ENCODE data around the gene NABP1.
A peak's percentile ranks its signal among the peaks of the same experiment; 100 is the strongest.

Gene NABP1

DNA sequence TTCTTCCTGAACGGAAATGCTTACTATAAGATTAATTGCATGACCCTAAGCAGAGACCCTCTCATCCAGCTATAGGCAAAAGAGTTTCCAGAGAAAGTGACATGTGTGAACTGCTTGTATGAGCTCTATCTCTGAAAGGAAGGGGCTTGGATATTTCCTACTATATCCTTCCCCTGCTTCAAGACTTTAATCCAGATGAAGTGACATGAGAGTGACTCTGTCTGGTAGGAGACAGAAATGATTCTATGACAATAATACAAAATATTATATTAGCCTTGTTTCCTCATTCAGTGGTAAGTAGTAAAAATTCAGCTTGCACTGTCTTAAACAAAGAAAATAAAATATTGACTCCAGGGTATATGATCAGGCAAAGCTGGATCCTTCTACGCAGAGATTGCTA, 37.5 kb downstream of the NABP1 start:
- DNase-seq (ENCODE audit: low read depth): no peak
- no peak overlapping the region for H3K4me3 ChIP-seq (ENCODE audit: low read length)
- TF ChIP-seq, protein P1, sequence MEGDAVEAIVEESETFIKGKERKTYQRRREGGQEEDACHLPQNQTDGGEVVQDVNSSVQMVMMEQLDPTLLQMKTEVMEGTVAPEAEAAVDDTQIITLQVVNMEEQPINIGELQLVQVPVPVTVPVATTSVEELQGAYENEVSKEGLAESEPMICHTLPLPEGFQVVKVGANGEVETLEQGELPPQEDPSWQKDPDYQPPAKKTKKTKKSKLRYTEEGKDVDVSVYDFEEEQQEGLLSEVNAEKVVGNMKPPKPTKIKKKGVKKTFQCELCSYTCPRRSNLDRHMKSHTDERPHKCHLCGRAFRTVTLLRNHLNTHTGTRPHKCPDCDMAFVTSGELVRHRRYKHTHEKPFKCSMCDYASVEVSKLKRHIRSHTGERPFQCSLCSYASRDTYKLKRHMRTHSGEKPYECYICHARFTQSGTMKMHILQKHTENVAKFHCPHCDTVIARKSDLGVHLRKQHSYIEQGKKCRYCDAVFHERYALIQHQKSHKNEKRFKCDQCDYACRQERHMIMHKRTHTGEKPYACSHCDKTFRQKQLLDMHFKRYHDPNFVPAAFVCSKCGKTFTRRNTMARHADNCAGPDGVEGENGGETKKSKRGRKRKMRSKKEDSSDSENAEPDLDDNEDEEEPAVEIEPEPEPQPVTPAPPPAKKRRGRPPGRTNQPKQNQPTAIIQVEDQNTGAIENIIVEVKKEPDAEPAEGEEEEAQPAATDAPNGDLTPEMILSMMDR (IDR thresholded peaks at IDR 0.05; ENCODE audit: insufficient read depth, low read depth, low read length, missing control alignments): no peak

DNA sequence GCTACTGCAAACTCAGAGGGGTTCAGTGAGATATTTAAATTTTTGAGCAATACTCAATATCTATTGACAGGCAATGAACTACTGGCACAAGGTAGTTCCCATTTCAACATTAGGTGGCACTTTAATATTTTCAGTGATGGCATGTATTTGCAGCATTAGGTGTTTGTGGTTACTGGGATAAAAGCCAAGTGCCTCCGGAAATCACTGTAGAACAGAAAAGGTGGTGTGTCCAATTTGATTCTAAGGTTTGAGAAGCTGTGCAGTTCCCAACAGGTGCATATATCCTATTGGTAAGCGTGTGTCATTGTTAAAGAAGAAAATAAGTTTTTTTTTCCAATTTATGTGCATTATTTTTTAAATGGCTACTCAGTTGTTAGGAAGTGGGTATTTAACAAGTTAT, 41.3 kb downstream of the NABP1 start:
- TF ChIP-seq, protein P1 (IDR thresholded peaks at IDR 0.05; ENCODE audit: insufficient read depth, low read depth, low read length, missing control alignments): no peak
- no peak for DNase-seq (ENCODE audit: low read depth)
- no peak overlapping the region for H3K4me3 ChIP-seq (ENCODE audit: low read length)

DNA sequence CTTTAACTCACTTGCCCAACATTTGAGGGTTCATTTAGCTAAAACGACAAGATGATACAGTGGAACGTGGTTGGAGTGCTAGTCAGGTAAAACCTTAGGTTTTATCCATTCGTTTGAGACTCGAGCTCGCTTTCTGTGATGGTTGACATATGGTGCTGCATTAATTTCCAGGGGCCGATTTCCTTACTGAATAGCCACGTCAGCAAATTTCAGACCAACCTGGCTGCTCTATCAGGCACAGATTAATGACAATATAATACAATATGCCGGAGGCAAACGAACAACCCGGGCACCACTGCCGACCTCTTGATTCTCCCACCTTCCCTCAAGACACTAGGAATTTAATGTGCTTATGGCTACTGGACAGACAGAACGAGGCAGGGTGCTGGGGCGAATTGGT, 42.0 kb downstream of the NABP1 start:
- DNase-seq (ENCODE audit: low read depth): no peak

DNA sequence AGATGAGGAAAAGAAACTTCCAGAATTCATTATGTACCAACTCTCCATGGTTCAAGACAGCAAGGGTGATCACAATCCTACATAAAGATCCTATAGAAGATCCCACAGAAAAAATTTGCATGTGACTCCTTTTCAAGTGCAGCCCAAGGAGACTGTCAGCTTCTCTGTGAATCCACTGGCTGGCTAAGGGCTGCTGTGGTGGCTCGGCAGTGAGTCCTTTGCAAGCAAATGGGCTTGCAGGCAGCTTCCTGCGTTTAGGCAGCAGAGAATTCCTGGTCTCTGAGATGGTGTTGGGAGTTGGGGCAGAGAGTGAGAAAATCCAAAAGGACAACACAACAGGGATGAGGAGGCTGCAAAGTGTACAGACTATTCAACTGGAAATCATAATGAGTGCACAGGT, 43.4 kb downstream of the NABP1 start:
- TF ChIP-seq, protein P1 (IDR thresholded peaks at IDR 0.05; ENCODE audit: insufficient read depth, low read depth, low read length, missing control alignments): no peak

More for the DNA sequence above, 42.0 kb downstream of the NABP1 start:
- H3K4me3 ChIP-seq (ENCODE audit: low read length): no peak overlapping the region
- TF ChIP-seq, protein P1 (IDR thresholded peaks at IDR 0.05; ENCODE audit: insufficient read depth, low read depth, low read length, missing control alignments): no peak

DNA sequence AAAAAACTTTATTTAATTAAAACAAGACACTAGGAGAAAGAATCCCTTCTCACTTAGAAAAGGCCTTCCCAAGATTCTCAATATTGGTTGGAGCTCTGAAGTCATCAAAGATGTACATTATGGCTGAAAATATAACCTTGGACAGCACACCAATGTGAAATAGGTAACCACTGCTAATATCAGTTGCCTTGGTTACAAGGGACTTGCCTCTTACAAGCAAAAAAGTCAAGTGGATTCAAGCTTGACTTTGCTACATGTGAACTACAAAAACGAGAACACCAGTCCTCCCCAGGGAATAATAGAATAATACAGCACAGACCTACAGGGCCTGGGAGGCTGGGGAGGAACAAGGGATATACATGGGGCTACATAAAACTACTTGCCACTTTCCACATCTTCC, 46.1 kb downstream of the NABP1 start:
- DNase-seq (ENCODE audit: low read depth): no peak
- TF ChIP-seq, protein P1 (IDR thresholded peaks at IDR 0.05; ENCODE audit: insufficient read depth, low read depth, low read length, missing control alignments): no peak
- no peak overlapping the region for H3K4me3 ChIP-seq (ENCODE audit: low read length)

More for the DNA sequence above, 43.4 kb downstream of the NABP1 start:
- no peak overlapping the region for H3K4me3 ChIP-seq (ENCODE audit: low read length)
- DNase-seq (ENCODE audit: low read depth): no peak

DNA sequence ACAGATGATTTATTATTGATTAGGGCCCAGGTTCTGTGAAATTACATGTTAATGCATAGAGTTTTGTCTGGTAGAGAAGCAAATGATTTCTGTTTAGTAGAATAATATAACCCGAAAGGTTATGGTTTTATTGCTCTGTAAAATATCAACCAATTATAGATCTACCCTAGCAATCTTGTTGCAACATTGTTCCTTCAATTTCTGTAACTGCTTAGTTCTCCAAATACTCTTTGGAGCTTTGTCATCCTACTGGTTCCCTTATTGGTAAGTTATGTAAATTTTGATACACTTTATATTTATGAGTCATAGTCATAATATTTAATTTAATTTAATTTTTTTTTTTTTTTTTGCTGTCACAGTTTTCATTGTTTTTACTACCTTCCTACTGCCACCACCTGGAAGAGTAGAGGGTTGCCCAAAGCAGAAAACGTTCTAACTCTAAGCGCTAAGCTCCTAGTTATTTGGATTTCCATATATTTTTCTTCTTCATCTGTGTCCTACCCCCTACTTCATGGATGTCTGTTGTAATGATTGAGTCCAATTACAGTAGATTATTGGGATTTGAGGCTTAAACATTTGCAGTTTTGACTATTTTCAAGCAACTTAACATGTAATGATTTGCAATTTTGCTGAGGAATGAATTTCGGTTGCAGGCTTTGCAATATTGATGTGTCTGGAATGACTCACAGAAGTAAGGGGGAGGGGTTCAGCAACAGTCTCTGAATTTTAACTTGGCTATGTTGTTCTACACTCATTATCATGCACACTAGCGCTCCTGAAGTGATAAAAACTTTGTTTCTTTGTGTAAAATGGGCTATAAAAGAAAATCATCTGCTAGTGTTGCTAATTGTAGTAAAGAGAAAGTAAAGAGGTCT, 51.1 kb downstream of the NABP1 start:
- no peak overlapping the region for H3K4me3 ChIP-seq (ENCODE audit: low read length)
- TF ChIP-seq, protein P1 (IDR thresholded peaks at IDR 0.05; ENCODE audit: insufficient read depth, low read depth, low read length, missing control alignments): peak; percentile 5
- peak; percentile 26 for DNase-seq (ENCODE audit: low read depth)

DNA sequence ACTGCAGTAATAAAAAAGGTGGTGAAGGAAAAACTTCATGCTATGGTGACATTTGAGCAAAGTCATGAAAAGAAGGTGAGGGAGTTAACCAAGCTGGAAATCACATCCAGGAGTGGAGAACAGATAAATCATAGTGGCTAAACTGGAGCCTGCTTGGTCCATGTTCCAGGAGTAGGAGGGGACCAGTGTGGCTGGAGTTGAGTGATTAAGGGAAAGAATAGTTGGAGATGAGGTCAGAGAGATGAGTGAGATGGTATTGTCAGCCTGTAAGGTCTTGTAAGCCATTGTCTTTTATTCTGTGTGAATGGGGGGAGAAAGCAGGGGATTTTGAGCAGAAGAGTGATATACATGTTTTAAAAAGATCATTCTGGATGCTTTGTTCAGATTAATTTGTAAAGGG, 52.3 kb downstream of the NABP1 start:
- H3K4me3 ChIP-seq (ENCODE audit: low read length): no peak overlapping the region
- no peak for DNase-seq (ENCODE audit: low read depth)
- TF ChIP-seq, protein P1 (IDR thresholded peaks at IDR 0.05; ENCODE audit: insufficient read depth, low read depth, low read length, missing control alignments): no peak
